Ectodermal cell (in vitro differentiated cells): ENCODE measurements around the gene CATSPERD.

Source experiments
- H3K27ac ChIP-seq: 2 replicates; pipeline ENCODE4 v1.7.0; 2013; ENCODE audit warnings: mild to moderate bottlenecking, low read depth, low read length; ENCODE audit not compliant: insufficient read depth, poor library complexity, severe bottlenecking
- H3K27me3 ChIP-seq: 2 replicates; pipeline ENCODE4 v1.7.0; 2013; ENCODE audit warnings: mild to moderate bottlenecking, low read length; ENCODE audit not compliant: insufficient read depth, control insufficient read depth, poor library complexity, severe bottlenecking
- H3K36me3 ChIP-seq: one replicate; pipeline ENCODE4 v1.7.0; 2013; ENCODE audit warnings: low read length; ENCODE audit not compliant: control insufficient read depth, insufficient read depth
- H3K4me1 ChIP-seq: one replicate; pipeline ENCODE4 v1.7.0; 2013; ENCODE audit warnings: low read length; ENCODE audit not compliant: control insufficient read depth, insufficient read depth
- H3K4me3 ChIP-seq: 2 replicates; pipeline ENCODE4 v1.7.0; 2013; ENCODE audit warnings: low read depth, low read length, control low read depth; ENCODE audit not compliant: insufficient read depth
- H3K9me3 ChIP-seq: 2 replicates; pipeline ENCODE4 v1.7.0; 2013; ENCODE audit warnings: mild to moderate bottlenecking, low read length, moderate library complexity; ENCODE audit not compliant: control insufficient read depth
- WGBS, 2 experiments: methylation state at CpG; one replicate each; pipeline ENCODE4 v1.1.7; 2013; ENCODE audit warnings: missing lambda C conversion rate in 2 of 2; 5-methylcytosine and 5-hydroxymethylcytosine counted together

CATSPERD gene

DNA sequence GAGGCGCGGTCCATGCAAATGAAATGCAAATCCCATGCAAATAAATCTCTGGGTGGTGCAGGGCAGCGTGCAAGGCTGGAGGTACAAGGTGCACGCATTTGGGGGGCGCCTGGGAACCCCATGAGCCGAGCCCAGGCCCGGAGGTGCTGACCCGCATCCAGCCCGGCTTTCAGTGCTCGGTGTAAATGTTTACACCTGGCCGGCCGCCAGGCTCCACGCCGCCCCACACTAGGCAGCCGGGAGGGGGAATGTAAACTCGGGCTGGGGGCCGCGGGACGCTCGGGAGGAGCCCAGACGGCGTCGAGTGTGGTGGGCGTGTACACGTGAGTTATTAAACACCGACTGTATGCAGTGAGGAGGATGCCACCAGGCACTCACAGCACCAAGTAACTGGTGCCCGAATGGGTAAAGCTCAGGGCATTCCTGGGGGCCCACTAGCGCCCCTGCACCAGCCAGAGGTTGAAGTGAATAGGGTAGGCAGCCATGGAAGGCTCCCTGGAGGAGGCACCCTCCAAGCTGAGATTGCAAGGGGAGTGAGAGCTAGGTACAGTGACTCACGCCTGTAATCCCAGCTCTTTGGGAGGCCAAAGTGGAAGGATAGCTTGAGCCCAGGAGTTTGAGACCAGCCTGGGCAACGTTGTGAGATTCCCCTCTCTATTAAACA, 101.9 kb downstream of the CATSPERD start:
- Histone ChIP-seq H3K27ac (no peak overlapping the region), H3K27me3 (no peaks in the 10 kb centered on the region), H3K9me3 (no peaks in the 10 kb centered on the region), H3K4me3 (no peak overlapping the region), H3K36me3 (no peaks in the 10 kb centered on the region), H3K4me1 (peaks cover 5% of the 10 kb centered on the region)
- WGBS, 2 experiments = 88% methylated on average over 30 of the region's 30 CpGs

DNA sequence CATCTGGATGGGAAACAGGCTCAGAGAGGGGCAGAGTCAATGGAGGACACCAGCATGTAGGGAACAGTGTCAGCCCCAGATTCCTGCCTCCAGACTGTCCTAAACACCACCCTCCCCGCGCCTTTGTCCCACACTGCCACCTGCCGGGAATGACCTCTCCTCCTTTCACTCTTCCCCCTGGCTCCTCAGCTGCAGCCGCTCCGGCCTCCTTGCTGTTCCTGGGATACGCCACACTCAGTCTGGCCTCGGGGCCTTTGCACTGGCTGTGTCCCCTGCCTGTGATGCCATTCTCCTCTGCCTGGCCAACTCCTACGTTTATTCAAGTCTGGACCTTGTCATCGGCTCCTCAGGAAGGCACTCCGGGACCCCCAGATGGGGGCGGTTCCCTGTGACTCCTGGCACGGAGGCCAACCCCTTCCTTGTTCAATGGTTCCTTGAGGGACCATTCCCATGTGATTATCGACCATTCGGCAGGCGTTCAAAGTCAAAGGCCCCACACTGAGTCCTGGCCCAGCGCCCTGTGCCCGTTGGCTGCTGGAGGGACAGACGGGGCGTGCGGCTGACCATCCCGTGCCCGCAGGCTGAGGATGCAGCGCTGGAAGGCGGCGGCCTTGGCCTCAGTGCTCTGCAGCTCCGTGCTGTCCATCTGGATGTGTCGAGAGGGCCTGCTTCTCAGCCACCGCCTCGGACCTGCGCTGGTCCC, 103.3 kb downstream of the CATSPERD start:
- no peaks in the 10 kb centered on the region for H3K27me3 ChIP-seq
- H3K27ac ChIP-seq = no peak overlapping the region
- no peak overlapping the region for H3K4me3 ChIP-seq
- no peaks in the 10 kb centered on the region for H3K36me3 ChIP-seq
- peaks cover 6% of the 10 kb centered on the region for H3K4me1 ChIP-seq
- H3K9me3 ChIP-seq = no peaks in the 10 kb centered on the region
- WGBS, 2 experiments = 85 to 86% methylated on average over 30 of the region's 30 CpGs

DNA sequence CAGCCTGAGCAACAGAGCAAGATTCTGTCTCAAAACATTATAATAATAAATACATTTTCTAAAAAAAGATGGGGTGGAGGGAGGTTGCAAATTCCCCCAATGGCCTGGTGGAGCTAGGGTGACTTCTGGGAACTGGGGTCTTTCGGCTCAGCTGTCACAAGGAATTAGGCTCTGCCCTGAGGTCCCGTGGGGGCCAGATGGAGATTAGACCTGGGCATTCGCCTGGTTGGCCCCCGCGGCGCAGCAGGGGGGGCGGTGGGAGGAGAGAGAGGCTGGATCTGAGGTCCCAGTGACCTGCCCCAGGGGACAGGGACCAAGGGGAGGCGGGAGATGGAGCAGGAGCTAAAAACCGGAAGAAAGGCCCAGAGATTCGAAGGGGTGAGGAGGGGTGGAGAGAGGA, 104.3 kb downstream of the CATSPERD start:
- no peak overlapping the region for H3K4me3 ChIP-seq
- no peaks in the 10 kb centered on the region for H3K36me3 ChIP-seq
- H3K4me1 ChIP-seq = peaks cover 16% of the 10 kb centered on the region
- H3K27ac ChIP-seq = no peak overlapping the region
- no peaks in the 10 kb centered on the region for H3K27me3 ChIP-seq
- H3K9me3 ChIP-seq = no peaks in the 10 kb centered on the region
- 92 to 93% methylated on average over 10 of the region's 10 CpGs for WGBS, 2 experiments

DNA sequence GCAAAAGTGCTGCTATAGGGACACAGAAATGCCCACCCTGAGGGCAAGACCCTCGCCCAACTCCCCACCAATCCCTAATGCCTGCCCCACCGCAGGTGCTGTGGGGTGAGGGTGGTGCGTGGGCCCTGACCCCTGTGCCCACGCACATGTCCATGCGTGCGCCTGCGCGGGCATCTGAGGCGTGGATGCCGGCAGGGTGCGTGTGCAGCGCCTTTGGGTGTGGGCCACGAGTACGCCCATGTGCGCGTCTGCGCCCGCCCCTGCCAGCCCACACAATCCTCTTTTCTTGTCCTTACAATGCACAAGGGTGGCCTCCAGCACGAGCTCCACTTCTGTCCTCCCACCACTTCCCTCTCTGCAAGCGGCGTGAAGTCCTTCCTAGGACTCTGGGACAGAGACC, 104.7 kb downstream of the CATSPERD start:
- 95 to 96% methylated on average over 21 of the region's 21 CpGs for WGBS, 2 experiments
- peaks cover 19% of the 10 kb centered on the region for H3K4me1 ChIP-seq
- no peaks in the 10 kb centered on the region for H3K27me3 ChIP-seq
- no peaks in the 10 kb centered on the region for H3K9me3 ChIP-seq
- H3K27ac ChIP-seq = no peak overlapping the region
- no peaks in the 10 kb centered on the region for H3K36me3 ChIP-seq
- no peak overlapping the region for H3K4me3 ChIP-seq

DNA sequence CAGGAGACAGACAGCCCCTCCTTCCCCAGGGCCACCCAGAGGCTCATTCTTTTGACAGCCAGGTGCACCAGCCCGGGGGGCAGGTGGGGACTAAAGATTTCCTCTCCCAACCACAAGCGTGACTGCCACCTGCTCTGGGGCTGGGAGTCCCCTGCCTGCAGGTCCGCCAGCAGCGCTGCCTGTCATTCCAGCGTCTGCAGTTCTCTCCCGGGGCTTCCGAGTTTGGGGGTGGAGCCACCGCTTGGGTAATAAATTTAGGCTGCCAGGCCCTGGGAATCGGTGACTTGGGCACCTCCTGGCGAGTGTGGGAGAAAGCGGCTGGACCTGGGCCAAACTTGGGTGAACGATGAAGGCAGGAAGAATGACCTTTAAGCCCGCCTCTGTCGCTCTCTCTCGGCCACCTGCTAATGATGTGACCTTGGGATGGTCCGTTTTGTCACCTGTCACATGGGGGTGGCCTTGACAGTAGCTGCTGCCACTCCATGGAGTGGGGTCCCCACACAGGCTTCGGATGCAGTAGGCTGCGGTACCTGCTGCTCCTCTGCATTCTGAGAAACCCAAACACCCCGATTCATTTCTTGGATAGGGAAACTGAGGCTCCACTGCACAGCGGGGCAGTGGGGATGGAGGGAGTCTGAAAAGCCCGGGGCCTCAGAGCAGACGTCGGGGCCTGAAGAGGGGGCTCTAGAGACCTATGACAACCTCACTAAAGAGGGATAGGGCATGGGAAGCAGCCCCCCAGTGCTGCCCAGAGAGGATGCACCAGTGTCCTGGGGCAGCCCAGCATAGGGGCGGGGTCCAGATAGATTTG, 106.3 kb downstream of the CATSPERD start:
- H3K4me3 ChIP-seq = peak overlapping the region; percentile 74
- H3K36me3 ChIP-seq = no peaks in the 10 kb centered on the region
- peaks cover 19% of the 10 kb centered on the region for H3K4me1 ChIP-seq
- H3K27ac ChIP-seq = no peak overlapping the region
- no peaks in the 10 kb centered on the region for H3K27me3 ChIP-seq
- no peaks in the 10 kb centered on the region for H3K9me3 ChIP-seq
- WGBS, 2 experiments = 37 to 39% methylated on average over 24 of the region's 24 CpGs

DNA sequence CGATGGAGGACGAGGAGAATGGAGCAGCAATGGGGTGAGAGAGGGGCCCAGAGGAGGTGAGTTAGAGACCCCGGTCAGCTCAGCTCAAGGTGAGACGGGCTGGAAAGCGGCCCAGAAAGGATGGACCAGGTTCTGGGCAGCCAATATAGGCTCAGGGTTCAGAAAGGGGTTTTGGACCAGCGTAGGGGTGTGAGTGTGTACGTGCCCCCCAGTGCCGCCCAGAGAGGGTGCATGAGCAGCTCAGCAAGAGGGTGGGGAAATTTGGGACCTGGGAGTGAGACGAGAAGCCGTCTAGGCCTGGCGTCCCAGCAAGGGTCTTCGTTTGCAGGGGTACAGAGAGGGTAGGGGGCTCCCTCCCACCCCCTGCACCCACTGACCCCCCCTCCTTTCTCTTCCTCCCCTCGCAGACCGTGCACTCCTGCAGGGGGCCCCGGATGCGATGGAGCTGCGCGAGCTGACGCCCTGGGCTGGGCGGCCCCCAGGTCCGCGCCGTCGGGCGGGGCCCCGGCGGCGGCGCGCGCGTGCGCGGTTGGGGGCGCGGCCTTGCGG, 107.0 kb downstream of the CATSPERD start:
- Histone ChIP-seq H3K4me3 (peak overlapping the region; percentile 74), H3K27me3 (no peaks in the 10 kb centered on the region), H3K36me3 (no peaks in the 10 kb centered on the region), H3K4me1 (peaks cover 19% of the 10 kb centered on the region), H3K9me3 (no peaks in the 10 kb centered on the region), H3K27ac (no peak overlapping the region)
- 20 to 21% methylated on average over 37 of the region's 37 CpGs for WGBS, 2 experiments

DNA sequence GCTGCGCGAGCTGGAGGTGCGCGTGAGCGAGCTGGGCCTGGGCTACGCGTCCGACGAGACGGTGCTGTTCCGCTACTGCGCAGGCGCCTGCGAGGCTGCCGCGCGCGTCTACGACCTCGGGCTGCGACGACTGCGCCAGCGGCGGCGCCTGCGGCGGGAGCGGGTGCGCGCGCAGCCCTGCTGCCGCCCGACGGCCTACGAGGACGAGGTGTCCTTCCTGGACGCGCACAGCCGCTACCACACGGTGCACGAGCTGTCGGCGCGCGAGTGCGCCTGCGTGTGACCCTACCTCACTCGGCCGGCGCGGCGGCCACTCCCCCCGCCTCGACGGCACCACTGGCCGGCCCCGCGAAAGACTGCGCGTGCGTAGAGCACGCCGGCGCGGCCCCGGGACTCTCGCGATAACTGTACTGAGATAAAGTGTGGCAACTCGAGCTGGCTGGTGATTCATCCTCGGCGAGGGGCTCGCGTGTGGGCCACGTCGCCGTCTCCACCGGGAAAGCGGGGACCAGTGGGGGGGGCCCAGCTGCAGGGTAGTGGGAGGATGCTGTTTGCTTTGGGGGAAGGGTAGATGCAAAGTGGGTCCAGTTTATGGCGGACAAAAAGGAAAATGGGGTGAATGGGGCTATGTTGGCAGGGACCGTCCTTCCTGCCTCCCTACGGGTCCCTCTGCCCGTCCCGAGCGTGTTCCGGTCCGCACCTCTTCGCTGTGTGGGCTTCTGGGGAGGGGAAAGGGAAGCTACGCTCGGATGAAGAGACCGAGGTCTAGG, 107.6 kb downstream of the CATSPERD start:
- Histone ChIP-seq H3K4me3 (peak overlapping the region; percentile 74), H3K4me1 (peaks cover 19% of the 10 kb centered on the region), H3K36me3 (no peaks in the 10 kb centered on the region), H3K9me3 (no peaks in the 10 kb centered on the region), H3K27ac (peak overlapping the region; percentile 85), H3K27me3 (no peaks in the 10 kb centered on the region)
- 1% methylated on average over 91 of the region's 91 CpGs for WGBS, 2 experiments
